ENCODE measurements around the gene VTI1B.

The VTI1B gene

GRCh38 chr14:67675219-67675582 lies 769 bp upstream of the VTI1B start:
- DNase-seq = no peak

GRCh38 chr14:67674139-67674479 lies 323 bp downstream of the VTI1B start:
- DNase-seq = peak; percentile 61

- DNase-seq = no peak
These were observed 981 bp downstream of the VTI1B start for GRCh38 chr14:67673451-67673850.

- no peak for DNase-seq
These were observed 5.9 kb downstream of the VTI1B start for GRCh38 chr14:67668559-67668958.

GRCh38 chr14:67666750-67667449 lies 7.5 kb downstream of the VTI1B start:
- DNase-seq = no peak

GRCh38 chr14:67665868-67666267 lies 8.6 kb downstream of the VTI1B start:
- no peak for DNase-seq

GRCh38 chr14:67663633-67664032 lies 10.8 kb downstream of the VTI1B start:
- no peak for DNase-seq

- DNase-seq = no peak
These were observed 20.7 kb downstream of the VTI1B start for GRCh38 chr14:67653651-67654280.

GRCh38 chr14:67652189-67652588 lies 22.2 kb downstream of the VTI1B start:
- no peak for DNase-seq

GRCh38 chr14:67650694-67651093 lies 23.7 kb downstream of the VTI1B start:
- no peak for DNase-seq

GRCh38 chr14:67650151-67650550 lies 24.3 kb downstream of the VTI1B start:
- no peak for DNase-seq

GRCh38 chr14:67646131-67646530 lies 28.3 kb downstream of the VTI1B start:
- DNase-seq = no peak

GRCh38 chr14:67645414-67645813 lies 29.0 kb downstream of the VTI1B start:
- DNase-seq = no peak

GRCh38 chr14:67644428-67644827 lies 30.0 kb downstream of the VTI1B start:
- no peak for DNase-seq

- no peak for DNase-seq
These were observed 30.7 kb downstream of the VTI1B start for GRCh38 chr14:67643713-67644112.

GRCh38 chr14:67641902-67642749 lies 32.3 kb downstream of the VTI1B start:
- no peak for DNase-seq

GRCh38 chr14:67641480-67641879 lies 33.0 kb downstream of the VTI1B start:
- no peak for DNase-seq

GRCh38 chr14:67638642-67639041 lies 35.8 kb downstream of the VTI1B start:
- no peak for DNase-seq

GRCh38 chr14:67636361-67636919 lies 38.0 kb downstream of the VTI1B start:
- DNase-seq = no peak

- no peak for DNase-seq
These were observed 40.8 kb downstream of the VTI1B start for GRCh38 chr14:67633451-67634147.

- no peak for DNase-seq
These were observed 43.5 kb downstream of the VTI1B start for GRCh38 chr14:67630938-67631337.

GRCh38 chr14:67630186-67630585 lies 44.2 kb downstream of the VTI1B start:
- no peak for DNase-seq

GRCh38 chr14:67627519-67627918 lies 46.9 kb downstream of the VTI1B start:
- DNase-seq = no peak

Data from activated T-cell treated with anti-CD3 and anti-CD28 coated beads, Interleukin-2, amount 50 U/mL, for 1 hour (primary cell).